Measurements from ENCODE around the gene HEATR5B.

GRCh38 chr2:37109523-37109922 is 25.4 kb upstream of the HEATR5B start:
- TF ChIP-seq EZH2phosphoT487 (conservative IDR thresholded peaks at IDR 0.05; ENCODE audit: low read length) (no peak), CTCF (IDR thresholded peaks at IDR 0.05; ENCODE audit: insufficient read depth, low read length, poor library complexity, severe bottlenecking) (no peak)
